ENCODE results near the gene SMU1.

Gene SMU1

GRCh38 chr9:33082538-33083326, 6.3 kb upstream of the SMU1 start:
- H3K9ac ChIP-seq (ENCODE audit: low read length in 2 of 2) = peak overlapping the region in 1 of 2 donors; percentile 21
- no peaks in the 10 kb centered on the region for H3K9me3 ChIP-seq (ENCODE audit: control insufficient read depth in 2 of 2, low read length in 2 of 2)
- H3K36me3 ChIP-seq (ENCODE audit: control insufficient read depth in 2 of 2, insufficient read depth in 2 of 2, low read length in 2 of 2) = no peaks in the 10 kb centered on the region
- no peak overlapping the region for H3K4me3 ChIP-seq (ENCODE audit: low read length in 2 of 2)
- no peak overlapping the region for H3K27ac ChIP-seq (ENCODE audit: low read length)
- no peaks in the 10 kb centered on the region for H3K27me3 ChIP-seq (ENCODE audit: control insufficient read depth in 1 of 2, insufficient read depth in 2 of 2, low read length in 2 of 2)
- H3K4me1 ChIP-seq (ENCODE audit: control insufficient read depth, insufficient read depth, low read length) = no peaks in the 10 kb centered on the region

- Histone ChIP-seq H3K4me1 (ENCODE audit: control insufficient read depth, insufficient read depth, low read length) (no peaks in the 10 kb centered on the region), H3K27ac (ENCODE audit: low read length) (no peak overlapping the region), H3K9ac (ENCODE audit: low read length in 2 of 2) (peak overlapping the region in 1 of 2 donors; percentile 21), H3K4me3 (ENCODE audit: low read length in 2 of 2) (no peak overlapping the region), H3K27me3 (ENCODE audit: control insufficient read depth in 1 of 2, insufficient read depth in 2 of 2, low read length in 2 of 2) (no peaks in the 10 kb centered on the region), H3K9me3 (ENCODE audit: control insufficient read depth in 2 of 2, low read length in 2 of 2) (no peaks in the 10 kb centered on the region), H3K36me3 (ENCODE audit: control insufficient read depth in 2 of 2, insufficient read depth in 2 of 2, low read length in 2 of 2) (no peaks in the 10 kb centered on the region)
Measured at GRCh38 chr9:33082128-33082527, 5.7 kb upstream of the SMU1 start.

DNA sequence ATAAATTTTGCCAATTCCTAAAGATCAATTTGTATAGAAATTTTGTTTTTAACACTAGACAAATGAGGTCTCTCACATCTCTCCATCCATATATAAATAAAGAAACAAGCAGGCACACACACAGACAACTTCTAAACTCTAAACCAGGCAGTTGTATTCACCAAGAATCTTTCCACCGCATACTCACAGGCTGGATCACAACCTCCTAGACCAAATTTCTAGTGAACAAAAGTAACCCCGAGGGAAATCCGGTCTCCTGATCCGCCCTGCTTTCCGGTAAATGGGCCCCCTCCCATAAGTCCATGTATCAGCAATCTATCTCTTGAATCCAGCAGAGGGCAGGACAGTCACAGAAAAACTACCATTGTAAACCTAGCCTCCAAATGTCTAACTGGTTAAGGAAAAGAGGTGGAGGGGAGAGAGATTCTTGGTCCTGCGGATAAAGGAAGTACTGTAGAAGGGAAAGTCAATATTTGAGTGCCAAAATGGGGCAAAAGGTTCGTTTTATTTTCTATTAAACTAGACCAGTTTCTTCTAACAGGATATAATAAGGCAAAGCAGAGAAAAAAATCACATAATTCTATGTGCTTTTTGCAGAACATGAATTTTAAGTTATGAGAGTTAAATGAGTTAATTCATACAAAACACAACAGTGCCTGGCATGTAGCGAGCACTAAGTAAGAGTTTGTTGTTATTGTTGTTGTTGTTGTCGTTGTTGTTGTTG, 4.8 kb upstream of the SMU1 start:
- Histone ChIP-seq H3K27ac (ENCODE audit: low read length) (no peak overlapping the region), H3K36me3 (ENCODE audit: control insufficient read depth in 2 of 2, insufficient read depth in 2 of 2, low read length in 2 of 2) (no peaks in the 10 kb centered on the region), H3K4me1 (ENCODE audit: control insufficient read depth, insufficient read depth, low read length) (no peaks in the 10 kb centered on the region), H3K9me3 (ENCODE audit: control insufficient read depth in 2 of 2, low read length in 2 of 2) (no peaks in the 10 kb centered on the region), H3K9ac (ENCODE audit: low read length in 2 of 2) (peak overlapping the region; percentile 21 to 57), H3K4me3 (ENCODE audit: low read length in 2 of 2) (no peak overlapping the region), H3K27me3 (ENCODE audit: control insufficient read depth in 1 of 2, insufficient read depth in 2 of 2, low read length in 2 of 2) (no peaks in the 10 kb centered on the region)

GRCh38 chr9:33080534-33080933, 4.1 kb upstream of the SMU1 start:
- Histone ChIP-seq H3K27ac (ENCODE audit: low read length) (no peak overlapping the region), H3K4me1 (ENCODE audit: control insufficient read depth, insufficient read depth, low read length) (peaks cover 6% of the 10 kb centered on the region), H3K9me3 (ENCODE audit: control insufficient read depth in 2 of 2, low read length in 2 of 2) (no peaks in the 10 kb centered on the region), H3K9ac (ENCODE audit: low read length in 2 of 2) (no peak overlapping the region), H3K4me3 (ENCODE audit: low read length in 2 of 2) (no peak overlapping the region), H3K27me3 (ENCODE audit: control insufficient read depth in 1 of 2, insufficient read depth in 2 of 2, low read length in 2 of 2) (no peaks in the 10 kb centered on the region), H3K36me3 (ENCODE audit: control insufficient read depth in 2 of 2, insufficient read depth in 2 of 2, low read length in 2 of 2) (no peaks in the 10 kb centered on the region)

DNA sequence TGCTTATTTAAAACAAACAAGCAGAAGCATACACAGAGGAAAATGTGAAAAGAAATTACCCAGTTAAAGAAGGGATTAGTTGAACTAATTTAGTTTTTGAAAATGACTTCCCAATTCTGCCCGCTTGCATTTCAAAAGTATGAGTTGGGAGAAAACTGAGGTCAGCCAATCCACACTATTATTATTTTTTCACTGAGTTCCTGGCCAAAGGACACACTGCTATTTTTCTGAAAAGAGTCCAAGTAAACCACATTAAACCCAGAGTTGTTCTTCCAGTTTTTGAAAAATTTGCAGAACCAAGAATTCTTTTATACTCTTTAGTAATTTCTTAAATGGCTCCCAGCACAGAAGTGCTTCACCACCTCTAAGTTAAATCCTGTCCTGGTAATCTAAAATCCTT, 7.5 kb downstream of the SMU1 start:
- H3K36me3 ChIP-seq (ENCODE audit: control insufficient read depth in 2 of 2, insufficient read depth in 2 of 2, low read length in 2 of 2) = peaks cover 42 to 47% of the 10 kb centered on the region in 2 donors
- no peaks in the 10 kb centered on the region for H3K9me3 ChIP-seq (ENCODE audit: control insufficient read depth in 2 of 2, low read length in 2 of 2)
- no peaks in the 10 kb centered on the region for H3K27me3 ChIP-seq (ENCODE audit: control insufficient read depth in 1 of 2, insufficient read depth in 2 of 2, low read length in 2 of 2)
- H3K9ac ChIP-seq (ENCODE audit: low read length in 2 of 2) = no peak overlapping the region
- no peak overlapping the region for H3K27ac ChIP-seq (ENCODE audit: low read length)
- H3K4me3 ChIP-seq (ENCODE audit: low read length in 2 of 2) = no peak overlapping the region
- H3K4me1 ChIP-seq (ENCODE audit: control insufficient read depth, insufficient read depth, low read length) = no peaks in the 10 kb centered on the region

DNA sequence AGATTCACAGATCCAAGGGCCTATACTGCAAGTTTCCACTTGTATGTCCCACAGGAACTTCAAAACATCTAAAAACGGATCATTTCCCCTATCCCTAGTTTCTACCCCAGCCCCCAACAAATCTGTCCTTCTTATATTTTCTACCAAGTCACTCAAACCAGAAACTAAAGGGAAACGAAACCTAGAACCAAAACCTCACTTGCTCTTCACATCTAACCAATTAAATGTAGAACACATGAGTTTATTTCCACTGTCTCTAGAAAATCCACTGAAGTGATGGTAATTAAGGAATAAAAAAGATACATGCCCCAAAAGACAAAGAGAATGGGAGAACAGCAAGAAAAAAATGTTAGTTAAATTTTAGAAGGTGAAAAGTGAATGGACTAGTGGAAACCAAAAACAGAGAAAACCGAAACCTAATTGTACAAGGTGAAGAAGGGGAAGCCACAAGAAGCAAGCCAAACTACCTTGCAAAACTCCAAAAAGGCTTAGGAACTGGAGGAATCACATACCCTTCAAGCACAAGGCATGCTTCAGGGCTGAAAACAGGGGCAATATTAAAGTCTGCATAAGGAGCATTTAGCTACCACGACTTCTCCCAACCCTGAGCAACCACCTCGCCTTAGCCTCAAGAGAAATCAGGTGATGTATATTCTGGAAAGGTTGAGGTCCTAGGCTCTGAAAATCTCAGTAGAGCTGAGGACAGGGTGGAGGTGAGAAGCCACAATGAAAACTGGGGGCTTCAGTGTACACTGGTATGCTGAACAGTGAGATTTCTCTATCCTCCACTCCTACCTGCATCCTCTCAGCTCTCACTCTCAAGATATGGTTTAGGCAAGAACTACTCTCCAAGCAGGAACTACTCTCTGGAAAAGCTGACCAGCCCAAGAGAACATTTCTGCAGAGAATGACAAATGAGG, 11.1 kb downstream of the SMU1 start:
- Histone ChIP-seq H3K36me3 (ENCODE audit: control insufficient read depth in 2 of 2, insufficient read depth in 2 of 2, low read length in 2 of 2) (peaks cover 40 to 47% of the 10 kb centered on the region in 2 donors), H3K9ac (ENCODE audit: low read length in 2 of 2) (no peak overlapping the region), H3K4me1 (ENCODE audit: control insufficient read depth, insufficient read depth, low read length) (no peaks in the 10 kb centered on the region), H3K9me3 (ENCODE audit: control insufficient read depth in 2 of 2, low read length in 2 of 2) (no peaks in the 10 kb centered on the region), H3K27ac (ENCODE audit: low read length) (no peak overlapping the region), H3K27me3 (ENCODE audit: control insufficient read depth in 1 of 2, insufficient read depth in 2 of 2, low read length in 2 of 2) (no peaks in the 10 kb centered on the region), H3K4me3 (ENCODE audit: low read length in 2 of 2) (no peak overlapping the region)

GRCh38 chr9:33051144-33051543, 25.3 kb downstream of the SMU1 start:
- no peaks in the 10 kb centered on the region for H3K9me3 ChIP-seq (ENCODE audit: control insufficient read depth in 2 of 2, low read length in 2 of 2)
- H3K36me3 ChIP-seq (ENCODE audit: control insufficient read depth in 2 of 2, insufficient read depth in 2 of 2, low read length in 2 of 2) = peaks cover 28 to 40% of the 10 kb centered on the region in 2 donors
- H3K4me3 ChIP-seq (ENCODE audit: low read length in 2 of 2) = no peak overlapping the region
- H3K27me3 ChIP-seq (ENCODE audit: control insufficient read depth in 1 of 2, insufficient read depth in 2 of 2, low read length in 2 of 2) = no peaks in the 10 kb centered on the region
- no peaks in the 10 kb centered on the region for H3K4me1 ChIP-seq (ENCODE audit: control insufficient read depth, insufficient read depth, low read length)
- no peak overlapping the region for H3K9ac ChIP-seq (ENCODE audit: low read length in 2 of 2)
- H3K27ac ChIP-seq (ENCODE audit: low read length) = no peak overlapping the region

DNA sequence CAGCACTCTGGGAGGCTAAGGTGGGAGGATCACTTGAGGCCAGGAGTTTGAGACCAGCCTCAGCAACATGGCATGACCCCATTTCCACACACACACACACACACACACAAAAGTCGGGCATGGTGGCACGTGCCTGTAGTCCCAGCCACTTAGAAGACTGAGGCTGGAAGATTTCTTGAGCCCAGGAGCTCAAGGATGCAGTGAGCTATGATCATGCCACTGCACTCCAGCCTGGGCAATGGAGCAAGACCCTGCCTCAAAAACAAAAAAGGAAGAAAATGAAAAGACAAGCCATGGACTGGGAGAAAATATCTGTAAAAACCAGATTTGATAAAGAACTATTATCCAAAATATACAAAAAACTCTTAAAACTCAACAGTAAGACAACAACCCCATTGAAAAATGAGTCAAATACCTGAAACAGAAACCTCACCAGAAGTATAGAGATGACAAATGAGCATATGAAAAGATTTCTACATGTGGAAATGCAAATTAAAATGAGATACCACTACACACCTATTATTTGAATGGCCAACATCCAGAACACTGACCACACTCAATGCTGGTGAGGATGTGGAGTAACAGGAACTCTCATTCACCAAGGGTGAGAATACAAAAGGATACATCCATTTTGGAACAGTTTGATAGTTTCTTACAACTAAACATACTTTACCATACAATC, 26.7 kb downstream of the SMU1 start:
- Histone ChIP-seq H3K36me3 (ENCODE audit: control insufficient read depth in 2 of 2, insufficient read depth in 2 of 2, low read length in 2 of 2) (peaks cover 26 to 35% of the 10 kb centered on the region in 2 donors), H3K4me3 (ENCODE audit: low read length in 2 of 2) (no peak overlapping the region), H3K27ac (ENCODE audit: low read length) (no peak overlapping the region), H3K9me3 (ENCODE audit: control insufficient read depth in 2 of 2, low read length in 2 of 2) (no peaks in the 10 kb centered on the region), H3K27me3 (ENCODE audit: control insufficient read depth in 1 of 2, insufficient read depth in 2 of 2, low read length in 2 of 2) (no peaks in the 10 kb centered on the region), H3K4me1 (ENCODE audit: control insufficient read depth, insufficient read depth, low read length) (no peaks in the 10 kb centered on the region), H3K9ac (ENCODE audit: low read length in 2 of 2) (no peak overlapping the region)

DNA sequence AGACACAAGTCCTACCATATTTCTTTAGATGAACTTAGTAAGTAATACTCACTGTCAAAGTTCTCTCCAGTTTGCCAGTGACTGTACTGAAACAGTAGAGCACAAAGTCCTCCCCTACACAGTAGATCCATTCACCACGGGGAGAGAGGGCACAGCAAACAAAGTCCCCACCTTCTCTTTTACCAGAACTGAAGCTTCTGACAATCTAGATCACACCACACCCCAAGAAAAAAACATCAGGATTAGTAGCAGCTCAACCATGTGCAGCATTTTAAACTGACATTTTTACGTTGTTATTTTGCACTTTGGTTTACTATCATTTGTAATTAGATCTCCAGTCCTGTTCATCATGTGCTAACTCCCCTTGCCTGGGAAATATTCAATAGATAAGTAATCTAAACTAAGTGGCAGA, 28.4 kb downstream of the SMU1 start:
- Histone ChIP-seq H3K9ac (ENCODE audit: low read length in 2 of 2) (no peak overlapping the region), H3K4me1 (ENCODE audit: control insufficient read depth, insufficient read depth, low read length) (peaks cover 2% of the 10 kb centered on the region), H3K27me3 (ENCODE audit: control insufficient read depth in 1 of 2, insufficient read depth in 2 of 2, low read length in 2 of 2) (no peaks in the 10 kb centered on the region), H3K36me3 (ENCODE audit: control insufficient read depth in 2 of 2, insufficient read depth in 2 of 2, low read length in 2 of 2) (peaks cover 23 to 24% of the 10 kb centered on the region in 2 donors), H3K4me3 (ENCODE audit: low read length in 2 of 2) (no peak overlapping the region), H3K27ac (ENCODE audit: low read length) (no peak overlapping the region), H3K9me3 (ENCODE audit: control insufficient read depth in 2 of 2, low read length in 2 of 2) (no peaks in the 10 kb centered on the region)

GRCh38 chr9:33046061-33046460, 30.4 kb downstream of the SMU1 start:
- no peak overlapping the region for H3K4me3 ChIP-seq (ENCODE audit: low read length in 2 of 2)
- H3K9ac ChIP-seq (ENCODE audit: low read length in 2 of 2) = no peak overlapping the region
- no peaks in the 10 kb centered on the region for H3K9me3 ChIP-seq (ENCODE audit: control insufficient read depth in 2 of 2, low read length in 2 of 2)
- H3K36me3 ChIP-seq (ENCODE audit: control insufficient read depth in 2 of 2, insufficient read depth in 2 of 2, low read length in 2 of 2) = peaks cover 12 to 18% of the 10 kb centered on the region in 2 donors
- peaks cover 2% of the 10 kb centered on the region for H3K4me1 ChIP-seq (ENCODE audit: control insufficient read depth, insufficient read depth, low read length)
- no peaks in the 10 kb centered on the region for H3K27me3 ChIP-seq (ENCODE audit: control insufficient read depth in 1 of 2, insufficient read depth in 2 of 2, low read length in 2 of 2)
- H3K27ac ChIP-seq (ENCODE audit: low read length) = no peak overlapping the region

All from stomach smooth muscle (tissue), 2 donors.